HEK293T (cell line): ENCODE results near the gene FKBP15.

Experiments
- ARNT ChIP-seq: fragments of 450-650 bp; IDR thresholded peaks from 2 replicates; pipeline ENCODE4 v1.6.1; 2017; ENCODE audit warnings: mild to moderate bottlenecking
- BHLHE40 ChIP-seq: fragments of 450-650 bp; IDR thresholded peaks from 2 replicates; pipeline ENCODE4 v1.6.1; 2016; ENCODE audit warnings: mild to moderate bottlenecking, moderate library complexity, borderline replicate concordance
- CTBP1 ChIP-seq: fragments of 450-650 bp; IDR thresholded peaks from 2 replicates; pipeline ENCODE4 v1.6.1; 2016; ENCODE audit warnings: borderline replicate concordance
- ELF4 ChIP-seq: fragments of 450-650 bp; IDR thresholded peaks from 2 replicates; pipeline ENCODE4 v1.6.1; 2017; ENCODE audit warnings: antibody characterized with exemption
- FOXK2 ChIP-seq: fragments of 450-650 bp; IDR thresholded peaks from 2 replicates; pipeline ENCODE4 v1.6.1; 2016; ENCODE audit warnings: mild to moderate bottlenecking
- FOXM1 ChIP-seq: fragments of 450-650 bp; IDR thresholded peaks from 2 replicates; pipeline ENCODE4 v1.6.1; 2017; ENCODE audit warnings: mild to moderate bottlenecking, borderline replicate concordance
- HDGF ChIP-seq: fragments of 450-650 bp; IDR thresholded peaks from 2 replicates; pipeline ENCODE4 v1.6.1; 2017; ENCODE audit warnings: antibody characterized with exemption, borderline replicate concordance
- LEF1 ChIP-seq: fragments of 450-650 bp; IDR thresholded peaks from 2 replicates; pipeline ENCODE4 v1.6.1; 2017; ENCODE audit warnings: mild to moderate bottlenecking, borderline replicate concordance
- NFRKB ChIP-seq: fragments of 450-650 bp; IDR thresholded peaks from 2 replicates; pipeline ENCODE4 v1.6.1; 2016; ENCODE audit warnings: mild to moderate bottlenecking, moderate library complexity
- PKNOX1 ChIP-seq: fragments of 450-650 bp; IDR thresholded peaks from 2 replicates; pipeline ENCODE4 v1.6.1; 2016
- SP1 ChIP-seq: fragments of 450-650 bp; IDR thresholded peaks from 2 replicates; pipeline ENCODE4 v1.6.1; 2017
- SUZ12 ChIP-seq: fragments of 450-650 bp; IDR thresholded peaks from 2 replicates; pipeline ENCODE4 v1.6.1; 2016; ENCODE audit warnings: mild to moderate bottlenecking
- TARDBP ChIP-seq: fragments of 450-650 bp; IDR thresholded peaks from 2 replicates; pipeline ENCODE4 v1.6.1; 2016
- ZNF384 ChIP-seq: fragments of 450-650 bp; IDR thresholded peaks from 2 replicates; pipeline ENCODE4 v1.6.1; 2016

DNA sequence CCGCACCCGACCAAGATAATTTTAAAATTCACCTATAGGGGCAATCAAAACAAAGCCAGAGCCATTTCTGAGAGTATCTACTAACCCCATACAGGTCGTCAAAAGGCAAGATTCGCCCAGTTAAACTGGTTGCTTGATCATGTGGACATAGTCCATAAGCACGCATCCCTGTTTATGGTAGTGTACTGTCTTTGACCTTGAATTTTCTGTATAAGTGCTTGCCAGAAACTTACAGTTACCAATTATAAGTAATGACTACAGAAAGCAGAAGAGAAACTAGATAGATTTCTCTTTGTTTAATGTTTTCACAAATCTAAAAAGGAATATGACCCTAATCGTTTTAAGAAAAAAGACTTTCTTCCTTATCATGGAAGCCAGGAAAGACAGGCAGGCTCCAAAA is 25.9 kb upstream of the FKBP15 start:
- TF ChIP-seq TARDBP: no peak
- no peak for TF ChIP-seq SP1
- no peak for TF ChIP-seq FOXK2
- TF ChIP-seq HDGF: no peak
- TF ChIP-seq NFRKB: no peak
- TF ChIP-seq ARNT: no peak
- no peak for TF ChIP-seq ZNF384
- no peak for TF ChIP-seq BHLHE40
- TF ChIP-seq FOXM1: no peak
- no peak for TF ChIP-seq LEF1
- no peak for TF ChIP-seq SUZ12
- no peak for TF ChIP-seq PKNOX1
- no peak for TF ChIP-seq CTBP1
- TF ChIP-seq ELF4: no peak
